Measurements from ENCODE around the gene RCOR1. TPM values are rescaled to one million over a fixed set of nuclear protein-coding genes. Genes with fewer than 3 reads are reported as not detected.
"Not testable (repeated sequence)": the region's sequence is repeated elsewhere in the genome, so short reads cannot be mapped to it uniquely, and the experiment has no call there.

RCOR1 gene
- total RNA-seq, 1 experiment from 2014 or later: 13.9 TPM

DNA sequence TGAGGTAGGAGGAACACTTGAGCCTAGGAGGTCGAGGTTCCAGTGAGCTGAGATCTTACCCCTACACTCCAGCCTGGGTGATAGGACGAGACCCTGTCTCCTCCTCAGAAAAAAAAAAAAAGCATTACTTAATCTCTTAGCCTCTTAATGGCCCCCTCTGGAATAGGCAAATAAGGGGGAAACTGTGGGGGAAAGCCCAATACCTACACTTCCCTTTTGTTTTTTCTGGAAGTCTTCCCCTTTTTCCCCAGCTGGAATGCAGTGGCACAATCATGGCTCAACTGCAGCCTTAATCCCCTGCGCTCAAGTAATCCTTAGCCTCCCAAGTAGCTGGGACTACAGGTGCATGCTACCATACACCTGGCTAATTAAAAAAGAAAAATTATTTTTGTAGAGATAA is 32.2 kb downstream of the RCOR1 start:
- no peak for DNase-seq
- H3K4me3 ChIP-seq (ENCODE audit: insufficient read depth, low read depth, low read length): no peak overlapping the region
- H3K36me3 ChIP-seq (replicated peaks; ENCODE audit: control insufficient read depth, insufficient read depth, low read length): no peaks in the 10 kb centered on the region
- no peaks in the 10 kb centered on the region for H3K27me3 ChIP-seq (ENCODE audit: control insufficient read depth, insufficient read depth, low read length)

DNA sequence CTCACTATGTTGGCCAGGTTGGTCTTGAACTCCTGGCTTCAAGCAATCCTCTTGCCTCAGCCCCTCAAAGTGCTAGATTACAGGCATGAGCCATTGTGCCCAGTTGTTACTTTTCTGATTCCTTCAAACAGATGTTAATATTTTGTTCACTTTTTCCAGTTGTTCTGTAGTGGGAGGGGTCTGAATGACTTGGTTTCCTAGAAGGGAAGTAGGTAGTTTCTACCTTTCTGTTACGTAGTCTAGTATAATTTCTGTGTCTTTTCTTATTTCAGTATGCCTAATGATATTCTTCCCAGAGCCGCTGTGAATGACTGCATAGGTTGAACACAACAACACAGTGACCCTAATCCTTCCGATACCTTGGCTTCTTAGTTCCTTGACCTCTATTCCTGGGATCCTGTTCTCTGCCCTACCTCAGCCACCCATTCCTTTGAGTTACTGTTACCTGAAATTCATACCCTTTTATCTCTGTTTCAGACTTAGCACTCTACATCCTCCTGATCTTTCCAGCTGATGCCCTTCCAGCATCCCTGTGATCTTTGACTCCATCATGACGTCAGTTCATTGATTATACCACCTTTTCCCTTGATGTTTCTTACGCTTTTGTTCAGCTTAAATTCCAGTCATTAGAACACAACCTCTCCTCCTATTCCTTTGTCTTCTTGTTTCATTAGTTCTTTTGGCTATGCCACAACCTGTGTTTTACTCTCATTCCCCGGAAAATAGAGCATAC is 33.3 kb downstream of the RCOR1 start:
- no peaks in the 10 kb centered on the region for H3K27me3 ChIP-seq (ENCODE audit: control insufficient read depth, insufficient read depth, low read length)
- no peaks in the 10 kb centered on the region; the same call in 1 of the 2 replicates for H3K36me3 ChIP-seq (replicated peaks; ENCODE audit: control insufficient read depth, insufficient read depth, low read length)
- DNase-seq: no peak
- H3K4me3 ChIP-seq (ENCODE audit: insufficient read depth, low read depth, low read length): no peak overlapping the region

DNA sequence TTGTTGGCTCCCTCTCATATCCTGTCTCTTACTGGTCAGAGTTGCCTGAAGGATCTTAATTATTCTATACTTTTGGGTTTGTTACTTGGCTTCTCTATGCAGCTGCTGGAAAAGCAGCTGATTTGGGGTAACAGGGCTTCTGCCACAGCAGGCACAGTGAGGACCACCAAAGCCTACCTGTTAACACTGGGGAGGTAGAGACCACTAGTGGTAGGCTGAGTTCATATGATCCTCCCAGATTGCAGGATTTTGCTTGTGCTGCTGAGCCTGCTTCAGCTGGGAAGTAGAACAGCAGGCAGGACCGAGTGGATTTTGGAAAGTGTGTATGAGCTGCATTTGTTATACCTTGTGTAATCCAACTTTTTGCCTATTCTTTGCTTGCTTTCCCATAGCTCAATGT is 34.1 kb downstream of the RCOR1 start:
- no peak for DNase-seq
- no peaks in the 10 kb centered on the region for H3K27me3 ChIP-seq (ENCODE audit: control insufficient read depth, insufficient read depth, low read length)
- no peaks in the 10 kb centered on the region; the same call in 1 of the 2 replicates for H3K36me3 ChIP-seq (replicated peaks; ENCODE audit: control insufficient read depth, insufficient read depth, low read length)
- no peak overlapping the region for H3K4me3 ChIP-seq (ENCODE audit: insufficient read depth, low read depth, low read length)

DNA sequence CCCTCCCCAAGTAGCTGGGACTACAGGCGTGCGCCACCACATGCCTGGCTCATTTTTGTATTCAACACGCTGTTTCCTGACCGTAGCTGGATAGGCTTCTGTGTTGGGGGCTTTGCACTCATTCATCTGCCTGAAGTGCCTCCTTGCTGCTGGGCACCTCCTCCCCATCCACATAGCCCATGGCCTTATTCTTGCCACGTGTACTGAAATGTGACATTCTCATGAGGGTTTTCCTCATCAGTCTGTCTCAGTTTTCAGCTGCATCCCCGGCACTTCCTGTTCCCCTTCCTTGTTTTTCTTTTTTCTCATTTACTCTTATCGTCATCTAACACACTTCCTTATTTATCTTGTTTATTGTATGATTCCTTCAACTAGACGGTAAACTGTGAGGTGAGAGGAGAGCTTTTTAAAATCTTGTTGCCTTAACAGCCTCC is 36.6 kb downstream of the RCOR1 start:
- no peaks in the 10 kb centered on the region for H3K27me3 ChIP-seq (ENCODE audit: control insufficient read depth, insufficient read depth, low read length)
- H3K4me3 ChIP-seq (ENCODE audit: insufficient read depth, low read depth, low read length): no peak overlapping the region
- no peak for DNase-seq
- H3K36me3 ChIP-seq (replicated peaks; ENCODE audit: control insufficient read depth, insufficient read depth, low read length): no peaks in the 10 kb centered on the region; the same call in 1 of the 2 replicates

DNA sequence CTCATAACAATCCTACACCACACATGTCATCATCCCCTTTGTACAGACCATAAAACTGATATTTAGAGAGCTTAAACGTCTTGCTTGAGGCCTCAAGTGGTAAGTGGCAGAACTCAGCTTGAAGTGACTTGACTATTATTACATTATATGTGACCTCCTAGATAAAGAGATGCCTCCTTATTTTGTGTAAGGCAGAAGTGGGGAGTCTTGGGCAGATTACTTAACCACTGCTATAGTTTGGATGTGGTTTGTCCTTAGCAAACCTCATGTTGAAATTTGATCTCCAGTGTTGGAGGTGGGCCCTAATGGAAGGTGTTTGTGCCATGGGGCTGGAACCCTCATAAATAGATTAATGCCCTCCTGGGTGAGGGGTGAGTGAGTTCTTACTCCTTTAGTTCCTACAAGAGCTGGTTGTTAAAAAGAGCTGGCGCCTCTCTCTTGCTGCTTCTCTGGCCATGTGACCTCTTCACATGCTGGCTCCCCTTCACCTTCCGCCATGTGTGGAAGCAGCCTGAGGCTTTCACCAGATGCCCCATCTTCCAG is 37.4 kb downstream of the RCOR1 start:
- H3K27me3 ChIP-seq (ENCODE audit: control insufficient read depth, insufficient read depth, low read length): no peaks in the 10 kb centered on the region
- no peaks in the 10 kb centered on the region; the same call in 1 of the 2 replicates for H3K36me3 ChIP-seq (replicated peaks; ENCODE audit: control insufficient read depth, insufficient read depth, low read length)
- no peak for DNase-seq
- no peak overlapping the region for H3K4me3 ChIP-seq (ENCODE audit: insufficient read depth, low read depth, low read length)

DNA sequence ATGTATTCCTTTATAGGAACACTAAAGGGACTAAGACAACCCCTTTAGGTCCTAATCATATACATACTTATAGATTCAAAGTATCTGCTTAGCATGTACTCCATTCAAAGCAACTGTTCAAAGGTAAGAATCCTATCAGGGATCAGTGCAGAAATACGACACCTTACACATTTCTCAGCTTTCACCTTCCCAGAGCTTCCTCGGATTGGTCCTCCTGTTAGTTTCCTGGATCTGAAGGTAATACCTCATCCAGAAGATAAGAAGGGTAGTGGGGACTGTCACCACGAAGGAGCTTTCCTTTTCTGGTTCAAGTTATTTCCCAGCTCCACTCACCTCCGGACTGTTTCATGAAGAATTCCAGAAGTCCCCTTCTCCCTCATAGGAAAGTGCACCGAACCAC is 38.0 kb downstream of the RCOR1 start:
- DNase-seq: peak; percentile 59
- no peaks in the 10 kb centered on the region for H3K27me3 ChIP-seq (ENCODE audit: control insufficient read depth, insufficient read depth, low read length)
- no peaks in the 10 kb centered on the region; the same call in 1 of the 2 replicates for H3K36me3 ChIP-seq (replicated peaks; ENCODE audit: control insufficient read depth, insufficient read depth, low read length)
- no peak overlapping the region for H3K4me3 ChIP-seq (ENCODE audit: insufficient read depth, low read depth, low read length)

DNA sequence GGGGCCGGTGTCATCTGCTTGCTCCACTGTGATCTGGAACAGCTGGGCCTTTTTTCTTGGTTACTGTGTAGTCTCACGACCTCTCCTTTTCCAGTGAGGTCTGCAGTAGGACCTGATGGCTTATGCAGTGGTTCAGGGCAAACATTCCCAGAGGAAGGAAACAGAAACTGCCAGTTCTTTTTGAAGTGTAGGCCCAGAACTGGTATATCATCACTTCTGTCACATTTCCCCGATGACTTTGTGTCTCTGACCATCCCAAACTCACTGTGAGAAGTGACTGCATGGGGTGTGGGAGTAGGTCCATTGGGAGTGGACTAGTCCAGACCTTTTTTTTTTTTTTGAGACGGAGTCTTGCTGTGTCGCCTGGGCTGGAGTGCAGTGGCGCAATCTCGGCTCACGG is 38.4 kb downstream of the RCOR1 start:
- DNase-seq: no peak
- Histone ChIP-seq H3K36me3 (replicated peaks; ENCODE audit: control insufficient read depth, insufficient read depth, low read length) (no peaks in the 10 kb centered on the region; the same call in 1 of the 2 replicates), H3K4me3 (ENCODE audit: insufficient read depth, low read depth, low read length) (no peak overlapping the region), H3K27me3 (ENCODE audit: control insufficient read depth, insufficient read depth, low read length) (no peaks in the 10 kb centered on the region)

DNA sequence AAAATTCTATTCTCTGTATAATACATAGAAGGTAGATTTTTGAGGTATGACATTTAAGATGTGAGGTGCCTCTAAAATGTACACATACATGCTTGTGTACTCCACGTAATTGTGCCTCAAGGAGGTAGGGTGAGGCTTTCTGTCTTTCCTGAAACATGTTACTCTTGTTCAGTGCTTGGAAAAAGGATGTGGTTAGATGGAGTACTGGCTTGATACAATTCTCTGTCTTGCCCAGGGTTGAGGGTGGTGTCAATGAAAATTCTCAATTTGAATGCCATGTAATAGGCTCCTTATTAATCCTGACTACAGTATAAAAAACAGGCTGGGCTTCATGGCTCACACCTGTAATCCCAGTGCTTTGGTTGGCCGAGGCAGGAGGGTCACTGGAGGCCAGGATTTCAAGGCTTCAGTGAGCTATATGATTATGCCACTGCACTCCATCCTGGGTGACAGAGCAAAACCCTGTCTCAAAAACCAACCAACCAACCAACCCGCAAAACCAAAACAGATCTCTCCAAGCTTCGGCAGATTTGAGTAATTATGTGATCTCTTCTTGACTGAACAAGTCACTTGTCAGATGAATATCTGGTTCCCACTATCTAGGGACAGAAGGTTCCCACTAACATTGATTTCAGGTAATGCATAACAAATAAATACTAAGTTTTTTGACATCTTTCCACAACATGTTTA is 41.6 kb downstream of the RCOR1 start:
- no peaks in the 10 kb centered on the region for H3K27me3 ChIP-seq (ENCODE audit: control insufficient read depth, insufficient read depth, low read length)
- H3K4me3 ChIP-seq (ENCODE audit: insufficient read depth, low read depth, low read length): no peak overlapping the region
- no peak for DNase-seq
- H3K36me3 ChIP-seq (replicated peaks; ENCODE audit: control insufficient read depth, insufficient read depth, low read length): no peaks in the 10 kb centered on the region; the same call in 1 of the 2 replicates

DNA sequence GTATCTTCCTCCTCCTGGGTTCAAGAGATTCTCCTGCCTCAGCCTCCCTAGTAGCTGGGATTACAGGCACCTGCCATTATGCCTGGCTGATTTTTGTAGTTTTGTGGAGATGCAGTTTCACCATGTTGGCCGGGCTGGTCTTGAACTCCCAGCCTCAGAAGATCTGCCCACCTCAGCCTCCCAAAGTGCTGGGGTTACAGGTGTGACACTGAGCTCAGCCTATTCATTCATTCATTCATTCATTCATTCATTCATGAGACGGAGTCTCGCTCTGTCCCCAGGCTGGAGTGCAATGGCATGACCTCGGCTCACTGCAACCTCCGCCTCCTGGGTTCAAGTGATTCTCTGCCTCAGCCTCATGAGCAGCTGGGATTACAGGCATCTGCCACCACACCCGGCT is 47.2 kb downstream of the RCOR1 start:
- H3K4me3 ChIP-seq (ENCODE audit: insufficient read depth, low read depth, low read length); H3K27me3 ChIP-seq (ENCODE audit: control insufficient read depth, insufficient read depth, low read length); DNase-seq; H3K36me3 ChIP-seq (replicated peaks; ENCODE audit: control insufficient read depth, insufficient read depth, low read length): not testable (repeated sequence)

DNA sequence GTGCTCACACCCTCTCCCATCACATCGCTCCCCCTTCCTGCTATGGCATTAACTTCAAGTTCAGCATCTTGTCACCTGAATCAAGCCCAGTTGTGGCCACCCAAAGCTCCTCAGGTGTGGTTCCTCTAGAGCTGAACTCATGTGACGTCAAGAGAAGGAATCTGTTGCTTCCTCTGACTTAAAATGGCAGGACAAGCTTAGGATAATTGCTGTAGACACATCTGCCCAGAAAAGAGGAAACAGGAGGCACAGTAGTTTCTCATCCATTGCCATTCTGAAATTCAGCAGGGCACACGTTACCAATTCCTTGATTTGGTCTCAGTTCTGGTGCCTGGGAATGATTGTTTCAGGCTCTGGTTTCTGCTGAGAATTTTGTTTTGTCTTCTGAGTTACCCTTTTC is 52.1 kb downstream of the RCOR1 start:
- no peak overlapping the region for H3K4me3 ChIP-seq (ENCODE audit: insufficient read depth, low read depth, low read length)
- H3K36me3 ChIP-seq (replicated peaks; ENCODE audit: control insufficient read depth, insufficient read depth, low read length): no peaks in the 10 kb centered on the region
- DNase-seq: no peak
- H3K27me3 ChIP-seq (ENCODE audit: control insufficient read depth, insufficient read depth, low read length): no peaks in the 10 kb centered on the region

DNA sequence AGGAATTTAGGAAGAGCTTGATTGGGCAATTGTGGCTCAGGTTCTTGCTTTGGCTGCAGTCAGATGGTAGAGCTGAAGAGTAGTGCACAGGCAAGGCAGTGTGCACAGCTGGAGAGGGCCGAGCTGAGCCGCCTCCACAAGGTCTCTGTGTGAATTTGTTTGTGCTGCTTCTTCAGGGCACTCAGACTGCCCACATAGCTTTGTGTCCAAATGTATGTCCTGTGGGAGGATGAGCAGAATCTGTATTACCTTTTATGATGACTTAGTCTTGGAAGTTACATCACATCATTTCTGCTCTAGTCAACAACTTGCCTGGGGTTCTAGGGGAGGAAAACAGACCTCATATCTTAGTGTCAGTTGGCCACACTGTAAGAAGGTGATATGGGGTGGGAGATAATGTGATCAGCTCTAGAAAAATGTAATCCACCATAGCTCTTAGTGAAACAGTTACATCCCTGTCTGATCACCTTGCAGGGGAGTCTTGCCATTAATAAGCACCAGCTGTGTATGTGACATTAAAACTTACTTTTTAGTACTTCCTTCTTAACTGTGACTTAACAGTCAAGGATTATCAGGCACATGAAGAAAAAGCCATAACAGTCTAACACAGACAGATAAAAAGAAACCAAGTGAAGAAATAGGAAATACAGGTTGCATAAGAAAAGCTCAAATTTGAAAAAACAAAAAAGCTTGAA is 53.4 kb downstream of the RCOR1 start:
- H3K36me3 ChIP-seq (replicated peaks; ENCODE audit: control insufficient read depth, insufficient read depth, low read length): no peaks in the 10 kb centered on the region
- no peaks in the 10 kb centered on the region for H3K27me3 ChIP-seq (ENCODE audit: control insufficient read depth, insufficient read depth, low read length)
- no peak overlapping the region for H3K4me3 ChIP-seq (ENCODE audit: insufficient read depth, low read depth, low read length)
- no peak for DNase-seq

DNA sequence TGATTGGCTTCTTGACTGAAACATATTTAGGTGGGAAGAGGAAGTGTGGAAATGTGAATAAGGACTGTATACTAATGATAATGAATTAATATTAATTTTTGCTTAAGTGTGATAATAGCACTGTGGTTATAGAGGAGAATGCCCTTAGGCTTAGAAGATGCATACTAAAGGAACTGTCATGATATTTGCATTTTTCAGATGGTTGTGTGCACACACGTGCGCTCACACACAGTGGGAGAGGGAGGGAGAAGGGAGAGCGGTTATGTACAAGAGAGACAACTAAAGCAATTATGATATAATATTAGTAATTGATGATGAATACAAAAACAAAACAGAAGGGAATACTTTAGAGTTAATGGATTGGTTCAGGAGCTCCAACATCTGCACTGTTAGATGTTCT is 54.2 kb downstream of the RCOR1 start:
- Histone ChIP-seq H3K4me3 (ENCODE audit: insufficient read depth, low read depth, low read length) (no peak overlapping the region), H3K27me3 (ENCODE audit: control insufficient read depth, insufficient read depth, low read length) (no peaks in the 10 kb centered on the region), H3K36me3 (replicated peaks; ENCODE audit: control insufficient read depth, insufficient read depth, low read length) (no peaks in the 10 kb centered on the region)
- no peak for DNase-seq

DNA sequence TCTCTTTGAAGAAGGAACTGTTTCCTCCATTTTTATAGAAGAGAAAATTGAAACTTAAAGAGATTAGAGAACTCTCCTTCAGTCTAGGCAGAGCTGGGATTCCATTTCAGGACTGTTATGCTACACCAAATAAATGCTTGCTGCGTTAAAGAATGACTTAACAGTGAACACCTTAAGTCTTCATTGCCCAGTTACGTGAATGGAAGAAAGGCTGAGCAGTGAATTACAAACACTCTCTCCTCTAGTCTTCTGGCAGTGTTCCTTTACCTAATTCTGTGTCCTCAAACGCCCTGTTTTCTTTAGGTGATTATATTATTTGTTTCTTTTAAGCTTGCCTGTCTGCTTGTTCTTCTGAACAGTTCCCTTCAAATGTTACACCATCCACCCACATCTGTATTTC is 59.7 kb downstream of the RCOR1 start:
- no peak overlapping the region for H3K4me3 ChIP-seq (ENCODE audit: insufficient read depth, low read depth, low read length)
- no peak for DNase-seq
- H3K36me3 ChIP-seq (replicated peaks; ENCODE audit: control insufficient read depth, insufficient read depth, low read length): no peaks in the 10 kb centered on the region
- no peaks in the 10 kb centered on the region for H3K27me3 ChIP-seq (ENCODE audit: control insufficient read depth, insufficient read depth, low read length)

DNA sequence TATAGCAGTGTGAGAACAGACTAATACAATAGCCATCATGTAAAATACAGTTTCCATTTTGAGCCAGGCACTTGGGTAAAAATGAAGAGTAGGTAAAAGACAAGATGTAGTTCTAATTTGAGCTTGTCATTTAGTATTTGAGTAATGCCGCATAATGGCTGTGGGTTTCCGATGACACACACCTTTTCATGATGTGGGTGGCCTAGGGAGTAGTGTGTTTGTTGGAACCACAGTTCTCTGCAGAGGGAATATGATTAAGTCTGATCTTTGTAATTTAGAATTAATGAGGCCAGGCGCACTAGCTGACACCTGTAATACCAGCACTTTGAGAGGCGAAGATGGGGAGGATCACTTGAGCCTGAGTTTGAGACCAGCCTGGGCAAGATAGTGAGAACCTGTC is 61.8 kb downstream of the RCOR1 start:
- no peaks in the 10 kb centered on the region for H3K27me3 ChIP-seq (ENCODE audit: control insufficient read depth, insufficient read depth, low read length)
- no peak for DNase-seq
- H3K4me3 ChIP-seq (ENCODE audit: insufficient read depth, low read depth, low read length): no peak overlapping the region
- H3K36me3 ChIP-seq (replicated peaks; ENCODE audit: control insufficient read depth, insufficient read depth, low read length): no peaks in the 10 kb centered on the region

DNA sequence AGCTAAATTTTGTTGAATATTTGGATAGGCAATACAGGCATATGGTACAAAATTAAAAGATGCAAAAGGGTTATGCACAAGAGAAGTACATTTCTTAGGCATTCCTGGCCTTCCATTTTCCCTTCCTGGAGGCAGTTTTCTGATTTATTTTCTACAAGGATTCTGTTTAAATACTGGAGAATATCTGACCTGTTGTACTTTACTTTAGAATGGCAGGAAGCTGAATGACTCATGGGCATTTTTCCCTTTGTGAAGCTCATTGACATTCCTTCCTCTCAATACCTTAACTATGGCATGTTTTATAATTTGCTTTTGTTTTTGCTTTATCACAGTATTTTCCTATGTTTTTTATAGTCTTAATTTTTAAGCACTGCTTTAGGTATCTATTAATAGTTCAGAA is 62.7 kb downstream of the RCOR1 start:
- no peak overlapping the region for H3K4me3 ChIP-seq (ENCODE audit: insufficient read depth, low read depth, low read length)
- DNase-seq: no peak
- no peaks in the 10 kb centered on the region for H3K36me3 ChIP-seq (replicated peaks; ENCODE audit: control insufficient read depth, insufficient read depth, low read length)
- no peaks in the 10 kb centered on the region for H3K27me3 ChIP-seq (ENCODE audit: control insufficient read depth, insufficient read depth, low read length)
